ENCODE measurements around the gene HOOK2. TPM values are rescaled to one million over a fixed set of nuclear protein-coding genes. Genes with fewer than 3 reads are reported as not detected.

The HOOK2 gene
- total and polyA plus RNA-seq, 9 of the 15 experiments (the other 6 are each of a cell fraction or from before 2014, with no cell fraction given), result 1.3 to 17.2 (median 9.9) TPM

- TF ChIP-seq ZNF12 (CRISPR knock-in tag; IDR thresholded peaks at IDR 0.05) (no peak), ZSCAN29 (IDR thresholded peaks at IDR 0.05) (no peak), HIVEP1 (CRISPR knock-in tag; IDR thresholded peaks at IDR 0.05) (peak; percentile 23; the same call in 1 of the 2 replicates), RBM14 (IDR thresholded peaks at IDR 0.05; ENCODE audit: borderline replicate concordance, insufficient read depth, low read depth, low read length) (no peak), ZNF282 (CRISPR knock-in tag; IDR thresholded peaks at IDR 0.05) (no peak), NCOR1 (IDR thresholded peaks at IDR 0.05) (no peak; the same call in 1 of the 2 replicates), ZBTB17 (CRISPR knock-in tag; IDR thresholded peaks at IDR 0.05) (no peak; the same call in 1 of the 2 replicates), ZBTB1 (CRISPR knock-in tag; IDR thresholded peaks at IDR 0.05; ENCODE audit: borderline replicate concordance, low read depth) (no peak), ESRRB (CRISPR knock-in tag; IDR thresholded peaks at IDR 0.05; ENCODE audit: borderline replicate concordance) (no peak), POLR2B (IDR thresholded peaks at IDR 0.05; ENCODE audit: low read depth, partially characterized antibody) (no peak), DACH1 (IDR thresholded peaks at IDR 0.05; ENCODE audit: partially characterized antibody) (no peak), L3MBTL2 (IDR thresholded peaks at IDR 0.05) (no peak), TCF3 (CRISPR knock-in tag; IDR thresholded peaks at IDR 0.05) (no peak), FOSL1 (tag; conservative IDR thresholded peaks at IDR 0.05) (no peak), TCF15 (CRISPR knock-in tag; IDR thresholded peaks at IDR 0.05) (no peak), BDP1 (IDR thresholded peaks at IDR 0.05; ENCODE audit: insufficient read depth, insufficient read length) (no peak), RUNX1 (IDR thresholded peaks at IDR 0.05; ENCODE audit: low read depth) (no peak), ZNF263 (CRISPR knock-in tag; IDR thresholded peaks at IDR 0.05; ENCODE audit: borderline replicate concordance) (no peak), KDM1A (IDR thresholded peaks at IDR 0.05) (no peak), ZNF431 (CRISPR knock-in tag; IDR thresholded peaks at IDR 0.05) (no peak), ELF1 (tag; IDR thresholded peaks at IDR 0.05) (no peak), MIER1 (IDR thresholded peaks at IDR 0.05; ENCODE audit: low read depth) (no peak), TFAP4 (CRISPR knock-in tag; IDR thresholded peaks at IDR 0.05; ENCODE audit: borderline replicate concordance) (no peak), NONO (IDR thresholded peaks at IDR 0.05; ENCODE audit: low read depth in 2 of 2, low read length in 1 of 2) (no peak), TFAM (CRISPR knock-in tag; conservative IDR thresholded peaks at IDR 0.05) (no peak), BRD4 (IDR thresholded peaks at IDR 0.05) (no peak), ERF (CRISPR knock-in tag; IDR thresholded peaks at IDR 0.05) (no peak), TAF9B (IDR thresholded peaks at IDR 0.05; ENCODE audit: partially characterized antibody) (no peak), BMI1 (IDR thresholded peaks at IDR 0.05; ENCODE audit: low read length) (no peak), HCFC1 (IDR thresholded peaks at IDR 0.05; ENCODE audit: low read depth, low read length) (no peak), ZNF395 (CRISPR knock-in tag; IDR thresholded peaks at IDR 0.05) (0 out of 2 replicates have a peak, but pooled peaks have one; percentile 19)
These were observed 10.2 kb upstream of the HOOK2 start (continued) for GRCh38 chr19:12785431-12786031.
